Epidermal melanocyte (primary cell): ENCODE results near the gene GPRC5B.

Source experiments
- DNase-seq: peaks from one replicate; pipeline ENCODE4 v3.0.0; 2011; ENCODE audit warnings: low spot score; ENCODE audit not compliant: insufficient read length

Gene GPRC5B

GRCh38 chr16:19812986-19813385, 71.7 kb downstream of the GPRC5B start:
- no peak for DNase-seq

GRCh38 chr16:19810817-19811731, 73.6 kb downstream of the GPRC5B start:
- DNase-seq: no peak

- DNase-seq: no peak
These were observed 75.0 kb downstream of the GPRC5B start for GRCh38 chr16:19809693-19810092.

GRCh38 chr16:19809121-19809635, 75.5 kb downstream of the GPRC5B start:
- DNase-seq: no peak

- no peak for DNase-seq
These were observed 76.5 kb downstream of the GPRC5B start for GRCh38 chr16:19808061-19808641.
